GM12891 (cell line): ENCODE results near the gene BLCAP.

Experiments used
- POLR2A ChIP-seq: IDR thresholded peaks from 2 replicates; pipeline ENCODE4 v1.6.1; 2011; ENCODE audit warnings: low read depth, low read length, control low read depth
- POLR2AphosphoS5 ChIP-seq: IDR thresholded peaks from 2 replicates; pipeline ENCODE4 v1.6.1; 2011; ENCODE audit warnings: low read depth, low read length, control low read depth
- TAF1 ChIP-seq: IDR thresholded peaks from 2 replicates; pipeline ENCODE4 v1.6.1; 2011; ENCODE audit warnings: low read depth, low read length, control low read depth

GRCh38 chr20:37535443-37536132, 7.9 kb upstream of the BLCAP start:
- TF ChIP-seq POLR2A: no peak
- TF ChIP-seq POLR2AphosphoS5: no peak
- no peak for TF ChIP-seq TAF1
